Heart left ventricle (tissue), 16 donors: Measurements from ENCODE around the gene YPEL4. TPM values are rescaled to one million over a fixed set of nuclear protein-coding genes. Genes with fewer than 3 reads are reported as not detected.

ENCODE experiments used
- ATAC-seq, 4 donors: fragments of 200-7000 bp; cut with Tn5 transposase; one replicate each; pipeline ENCODE4 v1.9.1; 2020 to 2022; ENCODE audit warnings: moderate library complexity in 4 of 4, mild to moderate bottlenecking in 3 of 4, moderate number of reproducible peaks in 1 of 4
- DNase-seq, 5 donors: peaks; one replicate each; pipeline ENCODE4 v3.0.0-alpha.2; 2020
- H3K27ac ChIP-seq, 12 donors: fragments of 200-600 bp; sonication (generic) in 4 of 12; one replicate each; pipeline versions ENCODE4 v1.5.0 to v1.8.0; 2016 to 2022; ENCODE audit warnings: mild to moderate bottlenecking in 2 of 12
- H3K27me3 ChIP-seq, 9 donors: fragments of 200-600 bp; sonication (generic) in 2 of 9; one replicate each; pipeline versions ENCODE4 v1.5.1 to v1.8.0; 2016 to 2022; ENCODE audit warnings: mild to moderate bottlenecking in 3 of 9
- H3K36me3 ChIP-seq, 9 donors: fragments of 200-600 bp; sonication (generic) in 2 of 9; one replicate each; pipeline versions ENCODE4 v1.5.0 to v1.8.0; 2018 to 2022; ENCODE audit warnings: mild to moderate bottlenecking in 2 of 9
- H3K4me1 ChIP-seq, 12 donors: fragments of 200-600 bp; sonication (generic) in 4 of 12; one replicate each; pipeline versions ENCODE4 v1.5.0 to v1.8.0; 2016 to 2022; ENCODE audit warnings: mild to moderate bottlenecking in 3 of 12
- H3K4me3 ChIP-seq, 12 donors: fragments of 200-600 bp; sonication (generic) in 4 of 12; one replicate each; pipeline versions ENCODE4 v1.5.0 to v1.8.0; 2017 to 2022; ENCODE audit warnings: mild to moderate bottlenecking in 9 of 12, moderate library complexity in 4 of 12
- H3K9me3 ChIP-seq, 12 donors: fragments of 200-600 bp; sonication (generic) in 4 of 12; one replicate each; pipeline versions ENCODE4 v1.5.0 to v1.8.0; 2016 to 2022; ENCODE audit warnings: mild to moderate bottlenecking in 1 of 12
- POLR2A ChIP-seq, 2 donors: fragments of 450-650 bp; IDR thresholded peaks; one replicate each; pipeline ENCODE4 v1.6.1; 2017; ENCODE audit warnings: antibody characterized with exemption in 2 of 2, mild to moderate bottlenecking in 2 of 2, moderate library complexity in 2 of 2
- WGBS, 4 donors: extraction: QIAGEN DNeasy Blood & Tissue Kit in 2 of 4; methylation state at CpG; one replicate each; pipeline versions ENCODE4 v1.1.5 to v1.1.7; 2013 to 2018; 5-methylcytosine and 5-hydroxymethylcytosine counted together
- intact Hi-C, 10 donors: fragments of 100-400 bp; cut with DNase I; formaldehyde crosslinking; loops; one replicate each; pipeline versions ENCODE4 v1.11.1 to v1.14.2; 2022
- polyA plus RNA-seq, 2 donors: library from polyadenylated mRNA; stranded (reverse); fragments of 200-250 nt; gene quantifications; one replicate each; pipeline ENCODE4 v1.2.3, GENCODE V29; 2013
- total RNA-seq, 9 donors: library from RNA; depleted of rRNA in 2 of 9; stranded (reverse); fragments of >200 nt in 2 of 9; fragmentation: NEBNext Ultra II Directional in 3 of 9; extraction: Animal tissue kit (Norgen Biotek cat#: 25700) in 3 of 9; gene quantifications; one replicate each; pipeline versions ENCODE4 v1.1.0 to v1.2.4, GENCODE V29; 2016 to 2023
- TF ChIP-seq, protein P1 (sequence below), 12 donors: fragments of 200-600 bp; sonication (generic) in 4 of 12; IDR thresholded peaks; one replicate each; pipeline versions ENCODE4 v1.5.0 to v1.8.0; 2018 to 2022; ENCODE audit warnings: antibody characterized with exemption in 12 of 12, mild to moderate bottlenecking in 5 of 12
- donor health status: ischemic (EF 13 %, LVEDD 7.1; RV severe dilation, severe dysfunction).
- donor health status: healthy with polysubstance abuse.
- donor health status: DM: no; HTN: yes; CAD: no.
- donor health status: DM: no; HTN: no; CAD: no.
- donor health status: ischemic (EF 25% LVEDD 6.9; RV normal size, moderate dysfunction).
- donor health status: ischemic (EF 25% LVEDD 5.7; RV mildly dilated, moderate dysfunction).
- donor health status: healthy.
- donor health status: DM: yes; HTN: yes; CAD: no.
- donor health status: ischemic (EF 35%, LVEDD 5.7; RV mildly dilated, moderate dysfunction).
- donor health status: nonischemic (EF 11% LVEDD 7.7; RV severe dilation, severe dysfunction).
- donor health status: DM: yes; HTN: yes; CAD: no.
- donor health status: PGD.
- donor health status: ischemic (EF 29% LVEDD 5.4; RV normal size, mild dysfunction).
- donor health status: nonischemic (EF 23%, LVEDD 6.1; RV moderate dilation, normal function).

YPEL4 gene
- total and polyA plus RNA-seq, 11 donors: 0.16 to 2.2 (median 0.67) TPM

DNA sequence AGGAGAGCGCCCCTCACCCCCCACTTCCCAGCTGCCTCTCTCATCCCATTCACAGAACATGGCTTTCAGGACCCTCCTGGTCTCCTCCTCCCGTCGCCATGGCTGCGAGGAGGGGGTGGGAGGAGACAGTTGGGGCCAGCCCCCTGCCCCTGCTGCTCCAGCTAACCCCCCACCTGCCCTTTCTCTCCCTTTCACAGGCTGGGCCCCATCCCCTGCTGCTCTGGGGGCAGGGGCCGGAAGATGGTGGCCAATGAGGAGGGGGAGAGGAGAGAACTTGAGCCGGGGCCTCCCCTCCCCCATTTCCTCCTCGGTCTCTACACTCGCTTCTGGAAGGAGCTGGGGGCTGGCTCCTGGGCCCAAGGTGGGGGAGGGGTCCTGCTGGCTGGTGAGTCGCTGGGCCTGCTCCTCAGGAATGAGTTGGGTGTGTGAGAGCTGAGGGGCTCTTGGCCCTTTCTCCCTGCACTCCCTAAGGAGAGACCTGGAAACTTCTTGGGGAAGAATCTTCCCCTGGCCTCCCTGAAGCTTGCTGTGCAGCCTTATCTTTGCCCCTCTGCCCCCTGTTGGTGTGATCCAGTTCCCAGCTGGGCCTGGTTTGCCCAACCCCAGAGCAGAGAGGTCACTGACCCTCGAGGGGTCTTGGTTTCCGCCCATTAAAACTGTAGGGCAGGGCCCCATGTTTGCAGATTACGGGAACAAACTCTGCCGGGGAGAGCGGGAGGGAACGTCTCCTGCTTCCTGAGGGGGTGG is 10.2 kb downstream of the YPEL4 start:
- Histone ChIP-seq H3K4me1 (peaks cover 2 to 42% (median 26%) of the 10 kb centered on the region in 12 donors), H3K27ac (peak overlapping the region in 4 of 12 donors; percentile 5 to 37 (median 12)), H3K9me3 (no peaks in the 10 kb centered on the region), H3K27me3 (peaks cover 0 to 6% (median 0%) of the 10 kb centered on the region in 9 donors), H3K4me3 (peak overlapping the region in 10 of 12 donors; percentile 72 to 97 (median 90)), H3K36me3 (no peaks in the 10 kb centered on the region)
- ATAC-seq (no peak), DNase-seq (no peak)
- 16 to 29% (median 20%) methylated on average over 12 to 15 of the region's 15 CpGs for WGBS, 4 donors
- TF ChIP-seq POLR2A (IDR thresholded peaks at IDR 0.05): no peak
- TF ChIP-seq, protein P1, sequence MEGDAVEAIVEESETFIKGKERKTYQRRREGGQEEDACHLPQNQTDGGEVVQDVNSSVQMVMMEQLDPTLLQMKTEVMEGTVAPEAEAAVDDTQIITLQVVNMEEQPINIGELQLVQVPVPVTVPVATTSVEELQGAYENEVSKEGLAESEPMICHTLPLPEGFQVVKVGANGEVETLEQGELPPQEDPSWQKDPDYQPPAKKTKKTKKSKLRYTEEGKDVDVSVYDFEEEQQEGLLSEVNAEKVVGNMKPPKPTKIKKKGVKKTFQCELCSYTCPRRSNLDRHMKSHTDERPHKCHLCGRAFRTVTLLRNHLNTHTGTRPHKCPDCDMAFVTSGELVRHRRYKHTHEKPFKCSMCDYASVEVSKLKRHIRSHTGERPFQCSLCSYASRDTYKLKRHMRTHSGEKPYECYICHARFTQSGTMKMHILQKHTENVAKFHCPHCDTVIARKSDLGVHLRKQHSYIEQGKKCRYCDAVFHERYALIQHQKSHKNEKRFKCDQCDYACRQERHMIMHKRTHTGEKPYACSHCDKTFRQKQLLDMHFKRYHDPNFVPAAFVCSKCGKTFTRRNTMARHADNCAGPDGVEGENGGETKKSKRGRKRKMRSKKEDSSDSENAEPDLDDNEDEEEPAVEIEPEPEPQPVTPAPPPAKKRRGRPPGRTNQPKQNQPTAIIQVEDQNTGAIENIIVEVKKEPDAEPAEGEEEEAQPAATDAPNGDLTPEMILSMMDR (IDR thresholded peaks at IDR 0.05): no peak
- intact Hi-C loops: loop anchor here (2.0 to 10.0 kb wide), 9 partner anchors 42 to 875 kb away; partner anchors contain the start of genes RTN4RL2 (in 1 of the 10) and SERPING1 (in 1 of the 10)

DNA sequence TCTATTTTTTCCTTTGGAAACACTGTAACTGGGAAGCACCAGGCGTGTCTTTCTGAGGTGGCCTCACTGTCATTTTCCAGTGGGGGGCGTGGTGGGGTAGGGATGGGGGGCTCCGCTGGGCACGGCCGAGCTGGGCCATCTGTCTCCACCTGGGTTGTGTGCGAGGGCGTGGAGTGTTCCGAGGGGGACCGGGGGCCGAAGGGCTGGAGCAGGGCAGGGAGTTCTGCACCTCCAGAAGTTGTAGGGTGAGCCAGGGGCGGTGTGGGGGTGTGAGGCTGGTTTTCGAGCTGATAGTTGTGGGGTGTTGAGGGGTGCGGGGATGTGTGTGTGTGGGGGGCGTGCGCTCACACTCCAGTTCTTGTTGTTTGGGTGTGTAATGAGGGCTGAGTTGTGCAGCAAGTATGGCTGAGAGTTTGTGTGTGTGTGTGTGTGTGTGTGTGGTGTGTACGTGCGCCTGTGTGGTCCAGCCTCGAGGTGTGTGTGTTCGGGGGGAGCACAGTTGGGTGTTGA is 10.8 kb downstream of the YPEL4 start:
- peaks cover 0 to 6% (median 0%) of the 10 kb centered on the region in 9 donors for H3K27me3 ChIP-seq
- intact Hi-C loops: loop anchor here in 3 of 10 donors (2.0 to 5.0 kb wide), 3 partner anchors 42 to 182 kb away; partner anchors contain the start of gene SERPING1 (in 1 of the 3)
- no peaks in the 10 kb centered on the region for H3K9me3 ChIP-seq
- no peak for DNase-seq
- peak overlapping the region; percentile 40 to 97 (median 86) for H3K4me3 ChIP-seq
- peaks cover 0 to 37% (median 22%) of the 10 kb centered on the region in 12 donors for H3K4me1 ChIP-seq
- peak in 2 of 4 donors; percentile 7 to 9 for ATAC-seq
- no peaks in the 10 kb centered on the region for H3K36me3 ChIP-seq
- TF ChIP-seq POLR2A (IDR thresholded peaks at IDR 0.05): no peak
- TF ChIP-seq, protein P1 (IDR thresholded peaks at IDR 0.05): no peak
- peak overlapping the region in 9 of 12 donors; percentile 65 to 87 (median 81) for H3K27ac ChIP-seq
- 0 to 3% (median 2%) methylated on average over 16 to 19 of the region's 19 CpGs for WGBS, 4 donors

DNA sequence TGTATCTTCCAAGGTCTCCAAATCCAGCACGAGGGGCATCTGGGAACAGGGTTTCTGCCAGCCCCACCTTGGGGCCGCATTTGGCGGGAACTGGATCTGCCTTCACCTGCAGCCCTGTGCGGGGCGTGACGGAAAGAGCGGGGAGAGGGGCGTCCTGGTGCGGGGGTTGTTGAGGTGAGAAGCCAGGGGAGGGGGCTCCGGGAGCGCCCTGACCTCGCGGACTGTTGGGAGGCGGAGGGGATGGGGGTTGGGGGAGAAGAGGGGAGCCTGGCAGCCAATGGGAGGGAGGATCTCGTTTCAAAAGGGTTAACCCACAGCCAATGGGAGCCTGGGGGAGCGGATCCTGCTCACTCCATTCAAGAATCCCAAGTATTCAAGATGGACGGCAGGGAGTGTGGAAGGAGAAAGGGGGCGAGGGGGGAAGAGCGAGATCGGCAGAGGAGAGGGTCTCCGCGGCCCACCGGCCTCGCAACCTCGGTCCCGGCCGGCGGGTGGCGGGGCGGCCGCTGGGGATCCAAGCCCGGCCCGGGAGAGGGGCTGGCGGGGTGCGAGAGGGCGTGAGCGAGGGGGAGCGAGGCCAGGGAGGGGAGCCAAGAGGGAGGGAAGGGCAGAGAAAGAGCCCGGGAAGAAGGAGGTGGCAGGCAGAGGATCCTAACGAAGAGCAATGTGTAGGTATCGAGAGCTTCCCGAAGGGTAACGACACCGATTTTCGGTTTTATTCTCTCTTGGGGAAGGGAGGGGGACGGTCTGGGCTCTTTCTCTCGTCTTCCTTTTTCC is 11.5 kb downstream of the YPEL4 start:
- intact Hi-C loops: loop anchor here in 3 of 10 donors (2.0 to 5.0 kb wide), 3 partner anchors 41 to 181 kb away; partner anchors contain the start of gene SERPING1 (in 1 of the 3)
- ATAC-seq: peak; percentile 90 to 95 (median 92)
- Histone ChIP-seq H3K4me3 (peak overlapping the region; percentile 40 to 97 (median 86)), H3K9me3 (no peaks in the 10 kb centered on the region), H3K36me3 (no peaks in the 10 kb centered on the region), H3K27me3 (peaks cover 0 to 6% (median 0%) of the 10 kb centered on the region in 9 donors), H3K27ac (peak overlapping the region in 11 of 12 donors; percentile 17 to 87 (median 79)), H3K4me1 (peaks cover 0 to 33% (median 22%) of the 10 kb centered on the region in 12 donors)
- DNase-seq: peak; percentile 76 to 80 (median 79)
- TF ChIP-seq, protein P1 (IDR thresholded peaks at IDR 0.05): peak in 1 of 12 donors; percentile 3
- peak in 1 of 2 donors; percentile 37 for TF ChIP-seq POLR2A (IDR thresholded peaks at IDR 0.05)
- 0 to 1% (median 0%) methylated on average over 35 to 47 of the region's 47 CpGs for WGBS, 4 donors
